ENCODE results near the gene CCT3. TPM values are rescaled to one million over a fixed set of nuclear protein-coding genes. Genes with fewer than 3 reads are reported as not detected.

Gene CCT3
- polyA plus RNA-seq, 1 of the 3 experiments (the other 2 are of a cell fraction): 295 TPM

- Histone ChIP-seq H3K4me3 (ENCODE audit: low read depth in 2 of 2, low read length in 1 of 2) (no peak within 1 kb of the TSS), H4K20me1 (ENCODE audit: insufficient read depth) (no peaks in the 10 kb centered on the region), H3F3A (replicated peaks; ENCODE audit: insufficient read depth) (no peaks in the 10 kb centered on the region), H3K9ac (no peak within 1 kb of the TSS), H3K79me2 (ENCODE audit: insufficient read depth) (no peaks in the 10 kb centered on the region), H3K9me2 (no peaks in the 10 kb centered on the region), H3K27ac (ENCODE audit: low read depth in 2 of 2, low read length in 1 of 2) (peak within 1 kb of the TSS in 1 of 2 experiments; percentile 64; a peak in 2 of 4 replicates), H3K4me1 (ENCODE audit: control insufficient read depth in 1 of 2, insufficient read depth in 2 of 2, low read depth in 1 of 2, low read length in 1 of 2) (peaks cover 0 to 17% of the 10 kb centered on the region in 2 experiments; a peak in 1 of 4 replicates), H3K9me3 (no peaks in the 10 kb centered on the region), H3K4me2 (peak within 1 kb of the TSS; percentile 21; the same call in 1 of the 2 replicates), H2AFZ (ENCODE audit: low read depth) (no peak within 1 kb of the TSS), H3K27me3 (ENCODE audit: insufficient read depth) (no peaks in the 10 kb centered on the region), H3K36me3 (replicated peaks in 1 of 2; ENCODE audit: control insufficient read depth in 1 of 2, insufficient read depth in 2 of 2, low read length in 1 of 2) (no peaks in the 10 kb centered on the region)
- TF ChIP-seq ELF1 (IDR thresholded peaks at IDR 0.05) (no peak), RAD21 (IDR thresholded peaks at IDR 0.05; ENCODE audit: low read length) (no peak), MEF2A (IDR thresholded peaks at IDR 0.05; ENCODE audit: borderline replicate concordance, low read depth) (no peak), TEAD4 (IDR thresholded peaks at IDR 0.05; ENCODE audit: borderline replicate concordance, insufficient read depth) (no peak), GATA2 (CRISPR knock-in tag; IDR thresholded peaks at IDR 0.05) (no peak), TCF12 (IDR thresholded peaks at IDR 0.05) (no peak)
- POLR2A ChIA-PET: no interaction called here
- no peak for DNase-seq
- whole genome bisulfite sequencing (ENCODE audit: low lambda C conversion rate): 92% methylated on average over 28 of the region's 48 CpGs
- CTCF ChIA-PET: interaction anchor here (1.0 to 11.5 kb wide), 3 partner anchors 14 to 76 kb away, joined by 3 to 117 read pairs (median 30); no protein-coding TSS in a partner anchor
Measured at GRCh38 chr1:156368889-156369684, 31.0 kb upstream of the CCT3 start, which contains the start of gene RHBG. Gene RHBG (plus strand): TSS chr1:156369211. CDS start chr1:156369250, 39 bp downstream.

GRCh38 chr1:156368157-156368658 is 30.1 kb upstream of the CCT3 start:
- Histone ChIP-seq H3K79me2 (ENCODE audit: insufficient read depth) (no peaks in the 10 kb centered on the region), H4K20me1 (ENCODE audit: insufficient read depth) (no peaks in the 10 kb centered on the region), H3K36me3 (replicated peaks in 1 of 2; ENCODE audit: control insufficient read depth in 1 of 2, insufficient read depth in 2 of 2, low read length in 1 of 2) (no peaks in the 10 kb centered on the region), H3K27ac (ENCODE audit: low read depth in 2 of 2, low read length in 1 of 2) (peak overlapping the region in 1 of 2 experiments; percentile 64; a peak in 2 of 4 replicates), H3F3A (replicated peaks; ENCODE audit: insufficient read depth) (no peaks in the 10 kb centered on the region), H3K4me2 (peak overlapping the region; percentile 21; the same call in 1 of the 2 replicates), H2AFZ (ENCODE audit: low read depth) (no peak overlapping the region), H3K4me3 (ENCODE audit: low read depth in 2 of 2, low read length in 1 of 2) (no peak overlapping the region), H3K9me2 (no peaks in the 10 kb centered on the region), H3K4me1 (ENCODE audit: control insufficient read depth in 1 of 2, insufficient read depth in 2 of 2, low read depth in 1 of 2, low read length in 1 of 2) (peaks cover 0 to 17% of the 10 kb centered on the region in 2 experiments; a peak in 1 of 4 replicates), H3K9ac (no peak overlapping the region), H3K9me3 (no peaks in the 10 kb centered on the region), H3K27me3 (ENCODE audit: insufficient read depth) (no peaks in the 10 kb centered on the region; the same call in 1 of the 2 replicates)
- TF ChIP-seq SMC3 (IDR thresholded peaks at IDR 0.05; ENCODE audit: low read depth, low read length) (no peak), CHD2 (IDR thresholded peaks at IDR 0.05; ENCODE audit: low read length, partially characterized antibody) (no peak), PBX3 (IDR thresholded peaks at IDR 0.05) (no peak), EP300 (IDR thresholded peaks at IDR 0.05; ENCODE audit: borderline replicate concordance in 1 of 2, low read depth in 1 of 2, low read length in 1 of 2) (0 out of 4 replicates have a peak, but pooled peaks of 1 of the 2 experiments have one; percentile 10), USF1 (IDR thresholded peaks at IDR 0.05; ENCODE audit: borderline replicate concordance, low read depth) (no peak), RAD21 (IDR thresholded peaks at IDR 0.05; ENCODE audit: low read length) (no peak), YY1 (IDR thresholded peaks at IDR 0.05; ENCODE audit: low read depth) (no peak), REST (IDR thresholded peaks at IDR 0.05; ENCODE audit: low read depth, low read length) (no peak), GATA2 (CRISPR knock-in tag; IDR thresholded peaks at IDR 0.05) (0 out of 2 replicates have a peak, but pooled peaks have one; percentile 39), TCF12 (IDR thresholded peaks at IDR 0.05) (no peak), FOXM1 (IDR thresholded peaks at IDR 0.05; ENCODE audit: low read depth) (no peak), SIN3A (IDR thresholded peaks at IDR 0.05; ENCODE audit: borderline replicate concordance, low read depth, low read length) (no peak), FOSL2 (IDR thresholded peaks at IDR 0.05; ENCODE audit: borderline replicate concordance, low read depth) (no peak), GABPA (IDR thresholded peaks at IDR 0.05; ENCODE audit: low read depth) (no peak), NRF1 (IDR thresholded peaks at IDR 0.05; ENCODE audit: low read depth, low read length) (no peak)
- ChIA-PET CTCF (interaction anchor here (0.6 to 11.5 kb wide), 4 partner anchors 15 to 77 kb away, joined by 3 to 117 read pairs (median 16); no protein-coding TSS in a partner anchor), POLR2A (no interaction called here)
- 59% methylated on average over 7 of the region's 7 CpGs for WGBS (ENCODE audit: low lambda C conversion rate)
- peak; percentile 73 for DNase-seq
